H9 (cell line): ENCODE measurements around the gene SYT2. TPM values are rescaled to one million over a fixed set of nuclear protein-coding genes. Genes with fewer than 3 reads are reported as not detected.
A peak's percentile ranks its signal among the peaks of the same experiment; 100 is the strongest.
"Not testable (repeated sequence)": the region's sequence is repeated elsewhere in the genome, so short reads cannot be mapped to it uniquely, and the experiment has no call there.

ENCODE experiments used
- DNase-seq: peaks from one replicate; pipeline ENCODE4 v3.0.0-alpha.2; 2017
- H2AFZ ChIP-seq: one replicate; pipeline ENCODE4 v1.6.1; 2013; ENCODE audit warnings: mild to moderate bottlenecking, low read length, control low read depth, moderate library complexity
- H2AK5ac ChIP-seq: 2 replicates; pipeline ENCODE4 v1.6.1; 2013; ENCODE audit warnings: low read length, control low read depth, mixed read lengths; ENCODE audit not compliant: insufficient read length
- H2BK120ac ChIP-seq: one replicate; pipeline ENCODE4 v1.6.1; 2013; ENCODE audit warnings: low read depth, mild to moderate bottlenecking, low read length, control low read depth, inconsistent platforms; ENCODE audit not compliant: poor library complexity, severe bottlenecking
- H2BK12ac ChIP-seq: 2 replicates; pipeline ENCODE4 v1.6.1; 2013; ENCODE audit warnings: low read length, control low read depth, mixed read lengths, low read depth; ENCODE audit not compliant: insufficient read length
- H2BK15ac ChIP-seq: 2 replicates; pipeline ENCODE4 v1.6.1; 2013; ENCODE audit warnings: low read depth, low read length, control low read depth
- H2BK20ac ChIP-seq: one replicate; pipeline ENCODE4 v1.6.1; 2013; ENCODE audit warnings: low read depth, mild to moderate bottlenecking, low read length, control low read depth, inconsistent platforms; ENCODE audit not compliant: poor library complexity, severe bottlenecking
- H2BK5ac ChIP-seq: 2 replicates; pipeline ENCODE4 v1.6.1; 2013; ENCODE audit warnings: low read length, control low read depth, mixed read lengths; ENCODE audit not compliant: insufficient read length
- H3K14ac ChIP-seq: 2 replicates; pipeline ENCODE4 v1.6.1; 2013; ENCODE audit warnings: low read length, control low read depth; ENCODE audit not compliant: insufficient read depth
- H3K18ac ChIP-seq: 2 replicates; pipeline ENCODE4 v1.6.1; 2013; ENCODE audit warnings: low read depth, mild to moderate bottlenecking, mixed read lengths, low read length, control low read depth; ENCODE audit not compliant: insufficient read length
- H3K23ac ChIP-seq: 2 replicates; pipeline ENCODE4 v1.6.1; 2013; ENCODE audit warnings: low read length, control low read depth, mixed read lengths, low read depth; ENCODE audit not compliant: insufficient read length
- H3K23me2 ChIP-seq: 2 replicates; pipeline ENCODE4 v1.6.1; 2013; ENCODE audit warnings: low read depth, mild to moderate bottlenecking, mixed read lengths, low read length, control low read depth; ENCODE audit not compliant: insufficient read length, poor library complexity, severe bottlenecking
- H3K27ac ChIP-seq: 2 replicates; pipeline ENCODE4 v1.5.1; 2013; ENCODE audit warnings: low read length, control low read depth, mixed read lengths, low read depth; ENCODE audit not compliant: insufficient read length
- H3K27me3 ChIP-seq: 2 replicates; pipeline ENCODE4 v1.6.1; 2013; ENCODE audit warnings: low read length, control low read depth, inconsistent platforms; ENCODE audit not compliant: insufficient read depth
- H3K4ac ChIP-seq: 2 replicates; pipeline ENCODE4 v1.6.1; 2013; ENCODE audit warnings: low read depth, mild to moderate bottlenecking, control low read depth, inconsistent platforms, low read length, moderate library complexity
- H3K4me1 ChIP-seq: 2 replicates; pipeline ENCODE4 v1.6.1; 2013; ENCODE audit warnings: low read length, control low read depth, inconsistent platforms; ENCODE audit not compliant: insufficient read depth
- H3K4me2 ChIP-seq: 2 replicates; pipeline ENCODE4 v1.6.1; 2013; ENCODE audit warnings: low read length, control low read depth, mixed read lengths; ENCODE audit not compliant: insufficient read length, insufficient read depth
- H3K56ac ChIP-seq: 2 replicates; pipeline ENCODE4 v1.6.1; 2013; ENCODE audit warnings: low read depth, mild to moderate bottlenecking, mixed read lengths, low read length, control low read depth; ENCODE audit not compliant: insufficient read length
- H3K79me1 ChIP-seq: 2 replicates; pipeline ENCODE4 v1.6.1; 2013; ENCODE audit warnings: low read depth, mild to moderate bottlenecking, moderate library complexity, low read length, control low read depth, inconsistent platforms; ENCODE audit not compliant: insufficient read depth, poor library complexity, severe bottlenecking
- H3K79me2 ChIP-seq: 2 replicates; pipeline ENCODE4 v1.6.1; 2013; ENCODE audit warnings: low read length, control low read depth, inconsistent platforms; ENCODE audit not compliant: insufficient read depth
- H3K9ac ChIP-seq: 2 replicates; pipeline ENCODE4 v1.6.1; 2013; ENCODE audit warnings: low read length, control low read depth, mixed read lengths; ENCODE audit not compliant: insufficient read length; ENCODE audit errors: extremely low read depth
- H3K9me3 ChIP-seq: one replicate; pipeline ENCODE4 v1.6.1; 2013; ENCODE audit warnings: low read depth, low read length, inconsistent platforms; ENCODE audit not compliant: control insufficient read depth
- H3T11ph ChIP-seq: one replicate; pipeline ENCODE4 v1.6.1; 2013; ENCODE audit warnings: mild to moderate bottlenecking, low read length, control low read depth, inconsistent platforms
- H4K20me1 ChIP-seq: one replicate; pipeline ENCODE4 v1.6.1; 2013; ENCODE audit not compliant: control insufficient read depth, insufficient read length, insufficient read depth
- H4K5ac ChIP-seq: 2 replicates; pipeline ENCODE4 v1.6.1; 2013; ENCODE audit warnings: low read depth, mild to moderate bottlenecking, mixed read lengths, low read length, control low read depth; ENCODE audit not compliant: insufficient read length
- H4K8ac ChIP-seq: replicated peaks from 2 replicates; pipeline ENCODE4 v1.6.1; 2013; ENCODE audit warnings: low read length, control low read depth, mixed read lengths, low read depth; ENCODE audit not compliant: insufficient read length
- H4K91ac ChIP-seq: 2 replicates; pipeline ENCODE4 v1.6.1; 2013; ENCODE audit warnings: low read depth, mild to moderate bottlenecking, moderate library complexity, mixed read lengths, low read length, control low read depth; ENCODE audit not compliant: insufficient read length
- H3K27ac Mint-ChIP-seq, 3 experiments: 2 replicates in 2 of 3; 3 replicates in 1 of 3; pipeline ENCODE4 v1.8.0; 2020 to 2021; ENCODE audit warnings: mixed read lengths in 3 of 3, mild to moderate bottlenecking in 1 of 3, moderate library complexity in 1 of 3
- H3K27me3 Mint-ChIP-seq: 2 replicates; pipeline ENCODE4 v1.8.0; 2021; ENCODE audit warnings: low read depth, mild to moderate bottlenecking, moderate library complexity, mixed read lengths
- H3K36me3 Mint-ChIP-seq, 3 experiments: 2 replicates in 2 of 3; 3 replicates in 1 of 3; pipeline ENCODE4 v1.8.0; 2020 to 2021; ENCODE audit warnings: low read depth in 3 of 3, mixed read lengths in 3 of 3; ENCODE audit not compliant: insufficient read depth in 1 of 3
- H3K4me1 Mint-ChIP-seq, 2 experiments: 2 replicates each; pipeline ENCODE4 v1.8.0; 2020; ENCODE audit warnings: mixed read lengths in 2 of 2
- H3K4me3 Mint-ChIP-seq, 2 experiments: 2 replicates in 1 of 2; 3 replicates in 1 of 2; pipeline ENCODE4 v1.8.0; 2020 to 2021; ENCODE audit warnings: mild to moderate bottlenecking in 2 of 2, mixed read lengths in 2 of 2, moderate library complexity in 1 of 2
- H3K9me3 Mint-ChIP-seq, 2 experiments: 2 replicates in 1 of 2; 3 replicates in 1 of 2; pipeline ENCODE4 v1.8.0; 2020; ENCODE audit warnings: mild to moderate bottlenecking in 2 of 2, mixed read lengths in 2 of 2, moderate library complexity in 1 of 2
- WGBS: extraction: QIAGEN DNeasy Blood & Tissue Kit; methylation state at CpG from one replicate; pipeline ENCODE4 v1.1.7; 2013; ENCODE audit warnings: missing lambda C conversion rate, low lambda C conversion rate, mixed read lengths; ENCODE audit not compliant: insufficient read length; ENCODE audit errors: extremely low coverage; 5-methylcytosine and 5-hydroxymethylcytosine counted together
- total RNA-seq: library from RNA; stranded (reverse); gene quantifications from 2 replicates; pipeline ENCODE4 v1.2.1, GENCODE V29; 2021
- TF ChIP-seq, protein P1 (sequence below): fragments of 200-600 bp; sonication (generic); conservative IDR thresholded peaks from 3 replicates; pipeline ENCODE4 v1.8.0; 2021; ENCODE audit warnings: antibody characterized with exemption, mild to moderate bottlenecking

Gene SYT2
- total RNA-seq, 1 experiment from 2014 or later: 3.3 TPM

DNA sequence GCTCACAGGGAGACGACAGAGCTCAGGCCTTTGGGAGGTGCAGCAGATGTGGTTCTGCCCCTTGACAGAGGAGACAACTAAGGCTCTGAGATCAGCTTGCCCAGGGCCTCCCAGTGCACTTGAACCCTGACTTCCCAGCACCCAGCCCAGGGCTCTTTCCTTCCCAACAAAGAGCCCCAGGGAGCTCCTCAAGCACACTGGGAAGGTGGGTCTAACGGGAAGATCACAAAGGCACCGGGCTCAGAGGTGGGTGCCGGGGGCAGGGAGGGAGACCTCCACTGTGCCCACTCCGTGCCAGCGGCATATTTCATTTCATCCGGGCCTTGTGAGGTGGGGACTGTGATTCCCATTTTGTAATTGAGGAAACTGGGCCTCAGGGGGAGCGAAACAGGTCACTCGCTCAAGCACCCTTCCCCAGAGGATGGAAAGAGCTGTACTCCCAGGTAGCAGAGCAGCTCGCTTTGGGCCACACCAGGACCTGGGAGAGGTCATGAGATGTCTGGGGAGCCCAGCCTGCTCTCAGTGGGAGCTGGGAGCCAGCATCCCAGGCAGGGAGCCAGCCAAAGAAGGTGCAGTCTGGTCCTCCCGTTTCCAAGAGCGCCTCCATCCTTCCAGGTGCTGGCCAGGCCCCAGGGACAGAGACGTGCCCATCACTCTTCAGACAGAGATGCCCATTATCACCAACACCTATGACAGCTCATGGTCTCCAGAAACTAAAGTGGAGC lies 82.3 kb downstream of the SYT2 start:
- no peak overlapping the region for H2BK20ac ChIP-seq
- whole genome bisulfite sequencing: no CpG with 5 or more reads among the region's 13 CpGs
- no peak overlapping the region for H4K91ac ChIP-seq
- no peak overlapping the region for H3K4me2 ChIP-seq
- no peak overlapping the region for H2BK5ac ChIP-seq
- peaks cover 14% of the 10 kb centered on the region in 2 experiments for H3K4me1 Mint-ChIP-seq
- H2AFZ ChIP-seq: no peak overlapping the region
- H3K4me1 ChIP-seq: no peaks in the 10 kb centered on the region; the same call in 1 of the 2 replicates
- H2BK12ac ChIP-seq: no peak overlapping the region
- TF ChIP-seq, protein P1, sequence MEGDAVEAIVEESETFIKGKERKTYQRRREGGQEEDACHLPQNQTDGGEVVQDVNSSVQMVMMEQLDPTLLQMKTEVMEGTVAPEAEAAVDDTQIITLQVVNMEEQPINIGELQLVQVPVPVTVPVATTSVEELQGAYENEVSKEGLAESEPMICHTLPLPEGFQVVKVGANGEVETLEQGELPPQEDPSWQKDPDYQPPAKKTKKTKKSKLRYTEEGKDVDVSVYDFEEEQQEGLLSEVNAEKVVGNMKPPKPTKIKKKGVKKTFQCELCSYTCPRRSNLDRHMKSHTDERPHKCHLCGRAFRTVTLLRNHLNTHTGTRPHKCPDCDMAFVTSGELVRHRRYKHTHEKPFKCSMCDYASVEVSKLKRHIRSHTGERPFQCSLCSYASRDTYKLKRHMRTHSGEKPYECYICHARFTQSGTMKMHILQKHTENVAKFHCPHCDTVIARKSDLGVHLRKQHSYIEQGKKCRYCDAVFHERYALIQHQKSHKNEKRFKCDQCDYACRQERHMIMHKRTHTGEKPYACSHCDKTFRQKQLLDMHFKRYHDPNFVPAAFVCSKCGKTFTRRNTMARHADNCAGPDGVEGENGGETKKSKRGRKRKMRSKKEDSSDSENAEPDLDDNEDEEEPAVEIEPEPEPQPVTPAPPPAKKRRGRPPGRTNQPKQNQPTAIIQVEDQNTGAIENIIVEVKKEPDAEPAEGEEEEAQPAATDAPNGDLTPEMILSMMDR: no peak
- no peak overlapping the region for H3K4me3 Mint-ChIP-seq
- H2BK15ac ChIP-seq: no peak overlapping the region
- H3K27me3 Mint-ChIP-seq: no peaks in the 10 kb centered on the region; the same call in none of the 2 replicates
- no peaks in the 10 kb centered on the region for H3K79me2 ChIP-seq
- DNase-seq: no peak
- H3K27ac ChIP-seq: no peak overlapping the region
- H3K9me3 Mint-ChIP-seq: no peaks in the 10 kb centered on the region
- H3K9me3 ChIP-seq: no peaks in the 10 kb centered on the region
- no peak overlapping the region for H2AK5ac ChIP-seq
- no peaks in the 10 kb centered on the region for H3K36me3 Mint-ChIP-seq
- no peak overlapping the region for H3K14ac ChIP-seq
- H3K18ac ChIP-seq: no peak overlapping the region
- no peaks in the 10 kb centered on the region for H3K79me1 ChIP-seq
- peak overlapping the region in 1 of 3 experiments; percentile 11; a peak in 2 of 7 replicates for H3K27ac Mint-ChIP-seq
- H4K5ac ChIP-seq: no peak overlapping the region
- no peak overlapping the region for H3K4ac ChIP-seq
- no peak overlapping the region for H3K23ac ChIP-seq
- no peak overlapping the region for H3K56ac ChIP-seq
- no peak overlapping the region for H3K9ac ChIP-seq
- H3K27me3 ChIP-seq: no peaks in the 10 kb centered on the region
- H2BK120ac ChIP-seq: no peak overlapping the region
- H3K23me2 ChIP-seq: no peaks in the 10 kb centered on the region
- no peaks in the 10 kb centered on the region for H4K20me1 ChIP-seq
- no peak overlapping the region for H3T11ph ChIP-seq
- no peak overlapping the region for H4K8ac ChIP-seq

DNA sequence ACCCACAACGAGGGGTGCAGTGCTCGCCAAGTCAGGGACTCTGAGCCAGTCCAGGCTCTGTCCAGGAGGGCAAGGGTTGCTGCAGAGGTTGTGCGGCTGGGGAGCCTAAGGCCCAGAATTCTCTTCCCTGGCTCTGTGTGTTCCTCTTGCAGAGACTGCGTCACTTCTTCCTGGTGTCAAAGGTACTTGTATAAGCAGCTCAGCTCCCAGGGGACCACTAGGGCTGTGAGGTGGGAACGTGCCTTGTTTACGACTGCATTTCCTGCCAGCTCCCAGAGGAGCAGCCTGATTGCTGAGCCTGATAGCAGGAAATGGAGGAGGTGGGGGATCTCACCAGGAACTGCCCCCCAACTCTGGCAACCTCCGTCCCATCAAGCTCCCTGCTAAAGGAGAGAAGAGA lies 83.2 kb downstream of the SYT2 start:
- Mint-ChIP-seq H3K27ac (peak overlapping the region in 1 of 3 experiments; percentile 78; a peak in 1 of 7 replicates), H3K4me1 (peaks cover 22% of the 10 kb centered on the region in 2 experiments)
- no CpG with 5 or more reads among the region's 7 CpGs for WGBS
- H4K5ac ChIP-seq, H3K23me2 ChIP-seq, H3K18ac ChIP-seq, H4K91ac ChIP-seq, H3K14ac ChIP-seq, H3K9ac ChIP-seq, H3K4ac ChIP-seq, H3K27me3 Mint-ChIP-seq, H2BK12ac ChIP-seq, H2BK5ac ChIP-seq, H3K56ac ChIP-seq, H3K27me3 ChIP-seq, H3K4me2 ChIP-seq, H2BK120ac ChIP-seq, H4K20me1 ChIP-seq, H2AK5ac ChIP-seq, H3K9me3 ChIP-seq, H3K23ac ChIP-seq, H2BK15ac ChIP-seq, H3T11ph ChIP-seq, H2AFZ ChIP-seq, H3K79me2 ChIP-seq, H3K4me1 ChIP-seq, H3K36me3 Mint-ChIP-seq, DNase-seq, H3K27ac ChIP-seq, H4K8ac ChIP-seq, H3K9me3 Mint-ChIP-seq, H3K4me3 Mint-ChIP-seq, H3K79me1 ChIP-seq, H2BK20ac ChIP-seq: not testable (repeated sequence)
